Endothelial cell of umbilical vein (primary cell): ENCODE measurements around the gene DIS3L2. TPM values are rescaled to one million over a fixed set of nuclear protein-coding genes. Genes with fewer than 3 reads are reported as not detected.

Source experiments
- BruUV-seq: library from RNA; stranded (reverse); fragments of 400-500 nt; replicated peaks from 2 replicates; lab custom pipeline; 2021; lab: Mats Ljungman, UMichigan
- CTCF ChIA-PET: fragments of 300-600, 350-600 bp; sonication (Branson Sonifier 250); formaldehyde crosslinking; loops from one replicate; lab custom pipeline; 2021; ENCODE audit warnings: antibody characterized with exemption, inconsistent platforms; lab: Charles Lee
- POLR2A ChIA-PET: fragments of 300-600, 350-600 bp; sonication (Branson Sonifier 250); formaldehyde crosslinking; loops from one replicate; lab custom pipeline; 2021; ENCODE audit warnings: antibody characterized with exemption, inconsistent platforms; lab: Charles Lee
- DNase-seq: peaks from one replicate; pipeline ENCODE4 v3.0.0-alpha.2; 2011; ENCODE audit warnings: low read depth, low spot score
- FAIRE-seq: peaks from 2 replicates; lab custom pipeline; 2011; peaks lifted over from hg19 to GRCh38; lab: Jason Lieb, UNC
- H2AFZ ChIP-seq: 2 replicates; pipeline ENCODE4 v1.6.0; 2012; ENCODE audit warnings: low read depth, low read length, control low read depth, inconsistent platforms
- H3K27ac ChIP-seq: 2 replicates; pipeline ENCODE4 v1.5.1; 2011; ENCODE audit warnings: low read depth, mild to moderate bottlenecking, control low read depth, low read length, moderate library complexity; ENCODE audit not compliant: insufficient read depth
- H3K27me3 ChIP-seq, 2 experiments: 2 replicates each; pipeline versions ENCODE4 v1.6.0 to v1.6.1; 2011; ENCODE audit warnings: low read length in 2 of 2, mixed read lengths in 1 of 2; ENCODE audit not compliant: control insufficient read depth in 2 of 2, insufficient read depth in 2 of 2
- H3K36me3 ChIP-seq, 2 experiments: 2 replicates in 1 of 2; 3 replicates in 1 of 2; pipeline ENCODE4 v1.5.1; 2011; ENCODE audit warnings: low read length in 2 of 2, mild to moderate bottlenecking in 1 of 2, moderate library complexity in 1 of 2; ENCODE audit not compliant: control insufficient read depth in 2 of 2, insufficient read depth in 2 of 2; ENCODE audit errors: extremely low read depth in 1 of 2
- H3K4me1 ChIP-seq: 3 replicates; pipeline ENCODE4 v1.5.1; 2011; ENCODE audit warnings: mild to moderate bottlenecking, low read length; ENCODE audit not compliant: control insufficient read depth, insufficient read depth; ENCODE audit errors: extremely low read depth
- H3K4me2 ChIP-seq: 2 replicates; pipeline ENCODE4 v1.6.1; 2011; ENCODE audit warnings: low read length, control low read depth, mixed read lengths; ENCODE audit not compliant: insufficient read depth
- H3K4me3 ChIP-seq, 3 experiments: fragments of 200-600 bp in 1 of 3; sonication (generic), shearing (Covaris generic) in 1 of 3; replicated peaks in 1 of 3; 2 replicates each; pipeline ENCODE4 v1.5.1; 2011 to 2016; ENCODE audit warnings: control low read depth in 3 of 3, low read length in 3 of 3, mild to moderate bottlenecking in 2 of 3, inconsistent platforms in 1 of 3, low read depth in 1 of 3, moderate library complexity in 1 of 3; ENCODE audit not compliant: insufficient read depth in 1 of 3
- H3K79me2 ChIP-seq: 2 replicates; pipeline ENCODE4 v1.6.0; 2012; ENCODE audit warnings: low read length, inconsistent platforms; ENCODE audit not compliant: control insufficient read depth, insufficient read depth
- H3K9ac ChIP-seq: replicated peaks from 2 replicates; pipeline ENCODE3; 2011; ENCODE audit warnings: low read length, control low read depth; ENCODE audit not compliant: insufficient read depth; ENCODE audit errors: extremely low read depth
- H3K9me1 ChIP-seq: replicated peaks from 3 replicates; pipeline ENCODE4 v1.6.0; 2011; ENCODE audit warnings: mild to moderate bottlenecking, low read length; ENCODE audit not compliant: control insufficient read depth, insufficient read depth; ENCODE audit errors: extremely low read depth
- H3K9me3 ChIP-seq: replicated peaks from 2 replicates; pipeline ENCODE4 v1.5.1; 2012; ENCODE audit warnings: low read length, inconsistent platforms; ENCODE audit not compliant: control insufficient read depth, insufficient read depth
- H4K20me1 ChIP-seq: replicated peaks from 2 replicates; pipeline ENCODE3; 2011; ENCODE audit warnings: mild to moderate bottlenecking, low read length; ENCODE audit not compliant: control insufficient read depth, insufficient read depth; ENCODE audit errors: extremely low read depth
- CTCF ChIP-seq, 2 donors: IDR thresholded peaks; 1 replicate in 1 of 2; 2 replicates in 1 of 2; pipeline ENCODE4 v1.5.1; 2011; ENCODE audit warnings: low read length in 2 of 2, mild to moderate bottlenecking in 2 of 2, moderate library complexity in 2 of 2, control low read depth in 1 of 2, inconsistent platforms in 1 of 2, low read depth in 1 of 2; ENCODE audit not compliant: insufficient read depth in 1 of 2; ENCODE audit errors: extremely low read depth in 1 of 2
- EZH2 ChIP-seq: IDR thresholded peaks from 2 replicates; pipeline ENCODE4 v1.6.1; 2012; ENCODE audit warnings: borderline replicate concordance, low read depth, mild to moderate bottlenecking, moderate library complexity, low read length, inconsistent platforms; ENCODE audit not compliant: severe bottlenecking
- FOS ChIP-seq: IDR thresholded peaks from 2 replicates; pipeline ENCODE4 v1.6.1; 2011; ENCODE audit warnings: mild to moderate bottlenecking, low read length, moderate library complexity, borderline replicate concordance; ENCODE audit not compliant: insufficient read depth
- GATA2 ChIP-seq: IDR thresholded peaks from 2 replicates; pipeline ENCODE4 v1.7.0; 2011; ENCODE audit warnings: low read depth, mild to moderate bottlenecking, moderate library complexity, mixed read lengths, low read length; ENCODE audit not compliant: insufficient read length, insufficient read depth
- JUN ChIP-seq: IDR thresholded peaks from 2 replicates; pipeline ENCODE4 v1.6.1; 2011; ENCODE audit warnings: borderline replicate concordance, low read depth; ENCODE audit not compliant: insufficient read length, insufficient read depth
- MAX ChIP-seq: IDR thresholded peaks from 2 replicates; pipeline ENCODE4 v1.6.1; 2011; ENCODE audit not compliant: insufficient read depth, insufficient read length
- MYC ChIP-seq: IDR thresholded peaks from one replicate; pipeline ENCODE4 v1.6.1; 2011; ENCODE audit warnings: mild to moderate bottlenecking, low read depth, low read length
- POLR2A ChIP-seq: IDR thresholded peaks from 2 replicates; pipeline ENCODE4 v1.6.1; 2012; ENCODE audit warnings: low read depth, mild to moderate bottlenecking, control low read depth, low read length
- POLR2AphosphoS5 ChIP-seq: IDR thresholded peaks from 2 replicates; pipeline ENCODE4 v1.6.1; 2012; ENCODE audit warnings: low read depth, mild to moderate bottlenecking, control low read depth, low read length, moderate library complexity; ENCODE audit not compliant: insufficient read depth
- dilution Hi-C: fragments of 300-500 bp; cut with MboI; formaldehyde crosslinking; loops from one replicate; pipeline ENCODE4 v1.15.0; 2019; ENCODE audit warnings: low sequenced_read_pairs; ENCODE audit not compliant: extremely low pct_ligation_motif_present
- intact Hi-C: fragments of 100-400 bp; cut with micrococcal nuclease; formaldehyde crosslinking; loops from one replicate; pipeline ENCODE4 v1.10.0; 2022
- polyA plus RNA-seq, 4 experiments: library from polyadenylated mRNA; depleted of rRNA in 3 of 4; stranded (reverse) in 3 of 4; unstranded in 1 of 4; fragments of >200 nt; gene quantifications; 2 replicates each; pipeline versions ENCODE4 v1.2.1 to v1.2.3, GENCODE V29; 2011 to 2012; ENCODE audit warnings: missing spikeins in 1 of 4
- total RNA-seq: library from RNA; stranded (reverse); gene quantifications from 2 replicates; pipeline ENCODE4 v1.2.3, GENCODE V29; 2021

DIS3L2 gene
- total and polyA plus RNA-seq, 2 donors (not counting 3 experiments of a cell fraction or from before 2014, with no cell fraction given), result 14.6 to 31.2 TPM

- no peaks in the 10 kb centered on the region for H3K27me3 ChIP-seq
- H3K9ac ChIP-seq, result peak overlapping the region; percentile 46
- intact Hi-C loops, result loop anchor here (1.0 to 2.0 kb wide), 2 partner anchors 15 to 40 kb away; no protein-coding TSS in a partner anchor
- dilution Hi-C loops, result no loop called here
- BruUV-seq, result no TSS peak
- H3K4me1 ChIP-seq, result peaks cover 14% of the 10 kb centered on the region
- ChIA-PET POLR2A (interaction anchor here (0.7 kb wide), 1 partner anchor 41 kb away, joined by 9 read pairs; no protein-coding TSS in a partner anchor), CTCF (interaction anchor here (1.3 to 3.4 kb wide), 6 partner anchors 8 to 376 kb away, joined by 3 to 14 read pairs (median 6); no protein-coding TSS in a partner anchor)
- H3K36me3 ChIP-seq, result no peaks in the 10 kb centered on the region
- H3K4me2 ChIP-seq, result peak overlapping the region; percentile 48
- peak; percentile 56 for TF ChIP-seq GATA2
- TF ChIP-seq POLR2A, result no peak
- no peak for TF ChIP-seq MAX
- no peak for TF ChIP-seq CTCF (IDR thresholded peaks at IDR 0.05; ENCODE audit: extremely low read depth in 1 of 2, insufficient read depth in 1 of 2, low read depth in 1 of 2, low read length in 2 of 2)
- TF ChIP-seq FOS, result peak; percentile 80
- TF ChIP-seq JUN, result peak; percentile 81
- no peak for TF ChIP-seq POLR2AphosphoS5
- TF ChIP-seq MYC, result no peak
- TF ChIP-seq EZH2, result no peak
- no peaks in the 10 kb centered on the region for H3K9me1 ChIP-seq
- H2AFZ ChIP-seq, result no peak overlapping the region
- H4K20me1 ChIP-seq, result no peaks in the 10 kb centered on the region
- H3K4me3 ChIP-seq, result no peak overlapping the region
- no peaks in the 10 kb centered on the region for H3K79me2 ChIP-seq
- peak overlapping the region; percentile 82 for H3K27ac ChIP-seq
- FAIRE-seq (peak; percentile 85), DNase-seq (peak; percentile 83)
- H3K9me3 ChIP-seq, result no peaks in the 10 kb centered on the region
Measured at GRCh38 chr2:232300894-232301387, 339.4 kb downstream of the DIS3L2 start.
